Left colon (tissue), 2 donors: Measurements from ENCODE around the gene PARD3. TPM values are rescaled to one million over a fixed set of nuclear protein-coding genes. Genes with fewer than 3 reads are reported as not detected.
A peak's percentile ranks its signal among the peaks of the same experiment; 100 is the strongest.

Source experiments
- ATAC-seq: fragments of 200-7000 bp; cut with Tn5 transposase; one replicate; pipeline ENCODE4 v1.9.1; 2020; ENCODE audit warnings: mild to moderate bottlenecking, moderate library complexity
- DNase-seq, 2 donors: peaks; one replicate each; pipeline ENCODE4 v3.0.0-alpha.2; 2020
- intact Hi-C, 2 donors: fragments of 100-400 bp; cut with DNase I in 1 of 2; cut with micrococcal nuclease in 1 of 2; formaldehyde crosslinking; loops; one replicate each; pipeline versions ENCODE4 v1.11.2 to v1.14.0; 2022; cut with DNase I, micrococcal nuclease
- total RNA-seq, 2 donors: library from RNA; stranded (reverse); fragmentation: NEBNext Ultra II Directional; extraction: Animal tissue kit (Norgen Biotek cat#: 25700); gene quantifications; one replicate each; pipeline ENCODE4 v1.2.1, GENCODE V29; 2021
- donor health status: DM: no; HTN: no; CAD: no.
- donor health status: DM: yes; HTN: yes; CAD: no.

Gene PARD3
- total RNA-seq, 2 donors from 2014 or later: 45.5 to 52.9 TPM

- peak; percentile 94 for ATAC-seq
- intact Hi-C loops: no loop called here
Measured at GRCh38 chr10:34628174-34628796, 186.8 kb downstream of the PARD3 start.

GRCh38 chr10:34627741-34628140, 187.4 kb downstream of the PARD3 start:
- intact Hi-C loops: no loop called here
- ATAC-seq: no peak
- no peak for DNase-seq

More at GRCh38 chr10:34628174-34628796, 186.8 kb downstream of the PARD3 start:
- peak; percentile 70 to 81 for DNase-seq

- ATAC-seq (no peak), DNase-seq (no peak)
- intact Hi-C loops: no loop called here
Measured at GRCh38 chr10:34627331-34627730, 187.8 kb downstream of the PARD3 start.

- no peak for ATAC-seq
- intact Hi-C loops: no loop called here
- no peak for DNase-seq
Measured at GRCh38 chr10:34626158-34626880, 188.8 kb downstream of the PARD3 start.

GRCh38 chr10:34624323-34625153, 190.6 kb downstream of the PARD3 start:
- DNase-seq (no peak), ATAC-seq (no peak)
- intact Hi-C loops: no loop called here

- ATAC-seq: no peak
- intact Hi-C loops: no loop called here
- no peak for DNase-seq
Measured at GRCh38 chr10:34622945-34623344, 192.2 kb downstream of the PARD3 start.

- intact Hi-C loops: no loop called here
- ATAC-seq (no peak), DNase-seq (no peak)
Measured at GRCh38 chr10:34618611-34619010, 196.5 kb downstream of the PARD3 start.

GRCh38 chr10:34615770-34616169, 199.3 kb downstream of the PARD3 start:
- intact Hi-C loops: no loop called here
- ATAC-seq: no peak
- no peak for DNase-seq

- DNase-seq (no peak), ATAC-seq (no peak)
- intact Hi-C loops: no loop called here
Measured at GRCh38 chr10:34613491-34613890, 201.6 kb downstream of the PARD3 start.

- ATAC-seq: no peak
- intact Hi-C loops: no loop called here
- DNase-seq: no peak
Measured at GRCh38 chr10:34612938-34613337, 202.2 kb downstream of the PARD3 start.

GRCh38 chr10:34612446-34612845, 202.7 kb downstream of the PARD3 start:
- intact Hi-C loops: no loop called here
- DNase-seq (no peak), ATAC-seq (no peak)

GRCh38 chr10:34609287-34609940, 205.7 kb downstream of the PARD3 start:
- ATAC-seq (no peak), DNase-seq (no peak)
- intact Hi-C loops: no loop called here

GRCh38 chr10:34607894-34608293, 207.2 kb downstream of the PARD3 start:
- DNase-seq (no peak), ATAC-seq (no peak)
- intact Hi-C loops: no loop called here

- ATAC-seq (no peak), DNase-seq (no peak)
- intact Hi-C loops: no loop called here
Measured at GRCh38 chr10:34606890-34607289, 208.2 kb downstream of the PARD3 start.

GRCh38 chr10:34602478-34602877, 212.6 kb downstream of the PARD3 start:
- DNase-seq (no peak), ATAC-seq (no peak)
- intact Hi-C loops: no loop called here

- no peak for DNase-seq
- no peak for ATAC-seq
- intact Hi-C loops: no loop called here
Measured at GRCh38 chr10:34601691-34602090, 213.4 kb downstream of the PARD3 start.

- DNase-seq: no peak
- ATAC-seq: no peak
- intact Hi-C loops: no loop called here
Measured at GRCh38 chr10:34599026-34599795, 215.9 kb downstream of the PARD3 start.

- no peak for ATAC-seq
- intact Hi-C loops: no loop called here
- DNase-seq: no peak
Measured at GRCh38 chr10:34596351-34596750, 218.7 kb downstream of the PARD3 start.

GRCh38 chr10:34593930-34594329, 221.2 kb downstream of the PARD3 start:
- intact Hi-C loops: no loop called here

More at GRCh38 chr10:34593930-34594329, 221.2 kb downstream of the PARD3 start:
- no peak for DNase-seq
- ATAC-seq: peak; percentile 52
